ENCODE data around the gene PTPRK. TPM values are rescaled to one million over a fixed set of nuclear protein-coding genes. Genes with fewer than 3 reads are reported as not detected.
A peak's percentile ranks its signal among the peaks of the same experiment; 100 is the strongest.

The PTPRK gene
- total RNA-seq, 1 donor from 2014 or later = 43.0 TPM

GRCh38 chr6:128413291-128413690 is 107.1 kb downstream of the PTPRK start:
- no peak for ATAC-seq
- no peak for DNase-seq
- intact Hi-C loops (cut with micrococcal nuclease) = no loop called here

GRCh38 chr6:128412680-128413079 is 107.7 kb downstream of the PTPRK start:
- ATAC-seq (no peak), DNase-seq (no peak)
- intact Hi-C loops (cut with micrococcal nuclease) = no loop called here

GRCh38 chr6:128410584-128410983 is 109.8 kb downstream of the PTPRK start:
- intact Hi-C loops (cut with micrococcal nuclease) = no loop called here
- no peak for ATAC-seq

GRCh38 chr6:128409003-128409402 is 111.4 kb downstream of the PTPRK start:
- no peak for ATAC-seq
- intact Hi-C loops (cut with micrococcal nuclease) = no loop called here
- DNase-seq = no peak

More at GRCh38 chr6:128410584-128410983, 109.8 kb downstream of the PTPRK start:
- DNase-seq = no peak

GRCh38 chr6:128406453-128406852 is 113.9 kb downstream of the PTPRK start:
- intact Hi-C loops (cut with micrococcal nuclease) = no loop called here
- no peak for ATAC-seq
- DNase-seq = no peak

- DNase-seq (no peak), ATAC-seq (no peak)
- intact Hi-C loops (cut with micrococcal nuclease) = no loop called here
These were observed 116.6 kb downstream of the PTPRK start for GRCh38 chr6:128403618-128404444.

GRCh38 chr6:128400875-128401274 is 119.5 kb downstream of the PTPRK start:
- intact Hi-C loops (cut with micrococcal nuclease) = no loop called here
- ATAC-seq = no peak
- DNase-seq = no peak

GRCh38 chr6:128397996-128398395 is 122.4 kb downstream of the PTPRK start:
- no peak for DNase-seq
- intact Hi-C loops (cut with micrococcal nuclease) = no loop called here
- no peak for ATAC-seq

- intact Hi-C loops (cut with micrococcal nuclease) = no loop called here
- ATAC-seq = no peak
- DNase-seq = no peak
These were observed 124.8 kb downstream of the PTPRK start for GRCh38 chr6:128395596-128395995.

- no peak for ATAC-seq
- intact Hi-C loops (cut with micrococcal nuclease) = no loop called here
- no peak for DNase-seq
These were observed 125.2 kb downstream of the PTPRK start for GRCh38 chr6:128395188-128395587.

- DNase-seq = no peak
- ATAC-seq = peak; percentile 53
- intact Hi-C loops (cut with micrococcal nuclease) = no loop called here
These were observed 126.2 kb downstream of the PTPRK start for GRCh38 chr6:128394167-128394566.

- ATAC-seq (peak; percentile 27), DNase-seq (no peak)
- intact Hi-C loops (cut with micrococcal nuclease) = no loop called here
These were observed 130.4 kb downstream of the PTPRK start for GRCh38 chr6:128389820-128390534.

- ATAC-seq = no peak
- intact Hi-C loops (cut with micrococcal nuclease) = no loop called here
- no peak for DNase-seq
These were observed 132.0 kb downstream of the PTPRK start for GRCh38 chr6:128388380-128388779.

GRCh38 chr6:128380891-128381290 is 139.5 kb downstream of the PTPRK start:
- no peak for DNase-seq
- ATAC-seq = no peak
- intact Hi-C loops (cut with micrococcal nuclease) = no loop called here

- intact Hi-C loops (cut with micrococcal nuclease) = no loop called here
- DNase-seq = no peak
- ATAC-seq = peak; percentile 71
These were observed 140.8 kb downstream of the PTPRK start for GRCh38 chr6:128379577-128379976.

- DNase-seq = no peak
- ATAC-seq = no peak
- intact Hi-C loops (cut with micrococcal nuclease) = no loop called here
These were observed 143.4 kb downstream of the PTPRK start for GRCh38 chr6:128376952-128377503.

GRCh38 chr6:128371136-128371535 is 149.3 kb downstream of the PTPRK start:
- DNase-seq (no peak), ATAC-seq (no peak)
- intact Hi-C loops (cut with micrococcal nuclease) = no loop called here

GRCh38 chr6:128370072-128370471 is 150.3 kb downstream of the PTPRK start:
- no peak for DNase-seq
- intact Hi-C loops (cut with micrococcal nuclease) = no loop called here
- peak; percentile 67 for ATAC-seq

GRCh38 chr6:128368213-128368944 is 152.0 kb downstream of the PTPRK start:
- intact Hi-C loops (cut with micrococcal nuclease) = no loop called here
- DNase-seq (no peak), ATAC-seq (no peak)

GRCh38 chr6:128367437-128367836 is 153.0 kb downstream of the PTPRK start:
- intact Hi-C loops (cut with micrococcal nuclease) = no loop called here
- no peak for ATAC-seq
- no peak for DNase-seq

Data from left ventricle myocardium superior (tissue), 1 donor.